Esophagus mucosa (tissue), 1 donor: Measurements from ENCODE around the gene DOCK6. TPM values are rescaled to one million over a fixed set of nuclear protein-coding genes. Genes with fewer than 3 reads are reported as not detected.
"Not testable (repeated sequence)": the region's sequence is repeated elsewhere in the genome, so short reads cannot be mapped to it uniquely, and the experiment has no call there.

Source experiments
- ATAC-seq: fragments of 200-7000 bp; cut with Tn5 transposase; one replicate; pipeline ENCODE4 v1.9.1; 2020
- total RNA-seq: library from RNA; stranded (reverse); gene quantifications from one replicate; pipeline ENCODE4 v1.2.4, GENCODE V29; 2023
- donor health status: DM: yes; HTN: yes; CAD: no.

Gene DOCK6
- total RNA-seq, 1 donor from 2014 or later, result 49.1 TPM

DNA sequence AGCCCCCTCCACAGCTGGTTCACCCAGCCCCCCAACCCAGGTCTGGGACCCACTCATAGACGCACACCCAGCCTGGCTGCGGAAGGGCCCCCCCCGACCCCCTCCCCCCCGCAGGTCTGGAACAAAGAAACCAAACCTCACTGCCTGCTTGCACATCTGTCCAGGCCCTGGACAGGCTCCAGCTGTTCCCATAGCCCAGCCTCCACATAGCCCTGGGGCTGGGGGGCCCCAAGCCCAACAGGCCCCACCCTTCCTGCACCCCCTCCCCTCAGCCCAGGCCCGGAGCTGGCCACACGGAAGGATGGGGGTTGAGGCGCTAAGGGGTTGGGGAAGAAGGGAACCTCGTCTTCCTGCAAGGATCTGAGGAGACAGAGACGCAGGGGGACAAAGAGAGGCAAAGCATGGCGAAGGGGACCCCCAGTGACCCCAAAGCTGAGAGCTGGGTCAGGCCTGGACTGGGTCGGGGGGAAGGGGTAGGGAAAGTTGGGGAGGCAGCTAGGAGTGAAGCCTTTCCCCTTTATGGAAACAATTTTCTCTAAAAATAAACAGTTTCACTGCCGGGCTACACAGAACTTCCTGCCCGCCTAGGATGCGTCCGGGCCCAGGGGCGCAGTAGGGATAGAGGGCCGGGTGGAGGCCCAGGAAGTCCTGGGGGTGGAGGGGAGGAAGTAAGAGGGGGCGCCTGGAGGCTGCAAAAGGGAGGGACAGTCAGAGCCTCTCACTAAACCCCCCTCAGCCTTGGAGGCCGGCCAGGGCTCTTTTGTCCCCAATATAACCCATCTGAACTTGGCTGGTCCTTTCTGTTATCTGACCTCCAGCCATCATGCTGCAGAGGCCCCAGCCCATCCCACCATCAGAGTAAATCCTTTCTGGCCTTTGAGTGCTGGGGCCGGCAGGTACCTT, 67.4 kb downstream of the DOCK6 start:
- no peak for ATAC-seq

DNA sequence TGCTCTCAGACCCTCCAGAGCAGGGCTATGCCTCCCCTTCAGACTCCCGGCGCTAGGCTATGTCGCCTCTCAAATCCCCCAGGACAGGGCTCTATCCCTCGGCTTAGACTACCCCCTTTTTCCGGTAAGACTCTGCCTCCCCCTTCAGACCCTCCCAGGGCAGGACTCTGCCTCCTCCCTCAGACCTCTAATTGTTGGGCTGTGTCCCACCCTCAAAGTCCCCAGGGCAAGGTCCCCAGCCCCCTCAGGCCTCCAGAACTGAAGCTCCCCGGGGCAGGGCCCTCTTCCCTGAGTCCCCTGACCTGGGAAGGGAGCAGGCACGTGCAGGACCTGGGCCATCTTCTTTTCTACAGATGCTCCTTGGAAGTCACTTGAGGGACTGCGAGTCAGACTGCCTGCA, 68.2 kb downstream of the DOCK6 start:
- no peak for ATAC-seq

DNA sequence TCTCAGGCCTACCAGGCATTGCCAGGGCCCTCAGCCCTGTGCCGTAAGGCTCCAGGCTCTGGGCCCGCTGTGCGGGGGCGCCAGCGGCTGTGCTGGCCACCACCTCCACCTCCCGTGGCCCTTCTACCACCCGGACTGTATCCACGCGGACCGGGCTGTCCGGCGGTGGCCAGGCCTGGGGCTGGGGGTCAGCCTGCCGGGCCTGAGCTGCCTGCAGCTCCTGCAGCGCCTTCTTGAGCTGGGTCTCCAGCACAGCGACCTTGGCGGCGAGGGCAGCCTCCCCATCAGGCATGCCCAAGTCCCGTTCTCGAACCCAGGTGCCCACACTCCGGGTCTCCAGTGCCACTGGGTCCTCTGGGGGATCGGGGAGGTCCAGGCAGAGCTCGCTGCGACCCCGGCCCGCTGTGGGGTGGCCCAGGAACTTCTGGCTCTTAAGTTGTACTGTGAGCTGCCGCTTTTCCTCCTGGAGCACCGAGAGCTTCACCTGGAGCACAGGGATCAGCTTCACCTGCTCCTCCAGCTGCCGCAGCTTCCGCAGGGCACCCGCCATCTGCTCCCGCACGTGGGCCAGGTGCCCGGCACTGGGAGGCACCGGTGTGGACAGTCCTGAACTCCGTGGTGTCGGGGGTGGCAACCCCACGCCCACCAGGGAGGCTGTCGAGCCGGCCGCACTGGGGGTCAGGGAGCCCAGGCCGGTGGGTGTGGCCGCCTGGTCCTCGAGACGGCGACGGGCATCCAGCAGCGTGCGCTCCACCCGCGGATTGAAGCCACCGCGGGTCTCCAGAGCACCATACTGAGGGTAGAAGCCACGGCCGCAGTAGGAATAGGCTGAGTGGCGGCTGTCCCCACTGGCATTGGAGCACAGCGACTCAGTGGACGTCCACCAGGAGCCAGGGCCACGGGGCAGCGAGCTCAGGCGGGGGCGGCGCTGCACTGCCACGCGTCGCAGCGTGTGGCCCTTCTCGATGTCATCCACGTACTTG, 69.1 kb downstream of the DOCK6 start:
- ATAC-seq, result no peak

DNA sequence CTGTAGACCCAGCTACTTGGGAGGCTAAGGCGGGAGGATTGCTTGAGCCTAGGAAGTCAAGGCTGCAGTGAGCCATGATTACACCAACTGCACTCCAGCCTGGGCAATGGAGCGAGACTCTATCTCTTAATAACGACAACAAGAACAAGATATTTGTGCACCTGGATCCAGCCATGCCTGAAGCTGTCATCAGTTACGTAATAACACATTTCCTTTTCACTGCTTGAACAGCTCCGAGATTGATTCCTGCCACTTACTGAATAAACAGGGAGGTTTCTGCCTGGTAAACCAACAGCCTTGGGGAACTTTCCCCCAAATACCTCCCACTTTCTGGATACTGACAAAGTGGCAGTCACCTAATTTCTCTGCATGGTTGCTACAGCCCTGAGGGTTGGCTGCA, 70.4 kb downstream of the DOCK6 start:
- ATAC-seq, result no peak

DNA sequence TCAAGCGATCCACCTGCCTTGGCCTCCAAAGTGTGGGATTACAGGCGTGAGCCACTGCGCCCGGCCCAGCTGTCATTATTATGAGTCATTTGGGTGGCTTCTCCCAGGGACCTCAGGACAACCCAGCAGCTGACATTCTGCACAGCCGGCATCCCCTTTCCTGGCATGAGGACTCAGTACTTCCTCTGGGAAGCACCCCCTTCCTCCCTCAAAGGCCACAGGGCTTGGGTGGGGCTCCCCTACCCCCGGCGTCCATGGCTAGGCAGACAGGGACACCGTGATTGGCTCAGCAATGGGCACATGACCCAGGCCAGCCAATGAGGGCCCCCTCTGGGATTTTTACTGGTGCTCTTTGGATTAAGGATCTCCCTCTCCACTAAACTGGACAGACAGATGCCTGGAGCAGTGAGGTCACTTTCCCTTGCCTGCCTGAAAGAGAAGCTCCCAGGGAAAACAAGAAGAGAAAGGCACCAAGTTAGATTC, 71.0 kb downstream of the DOCK6 start:
- ATAC-seq, result peak; percentile 53

DNA sequence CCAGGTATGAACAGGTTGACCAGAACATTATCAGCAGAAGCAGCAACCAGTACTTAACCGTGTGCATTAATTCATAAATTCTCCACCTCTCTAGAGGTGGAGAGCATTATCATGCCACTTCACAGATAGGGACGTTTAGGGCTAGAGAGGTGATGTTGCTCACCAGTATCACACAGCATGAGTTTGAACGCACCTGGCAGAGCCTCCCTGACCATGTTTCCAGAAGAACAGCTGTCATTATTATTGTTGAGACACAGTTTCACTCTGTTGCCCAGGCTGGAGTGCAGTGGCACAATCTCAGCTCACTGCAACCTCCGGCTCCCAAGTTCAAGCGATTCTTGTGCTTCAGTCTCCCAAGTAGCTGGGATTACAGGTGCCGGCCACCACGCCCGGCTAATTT, 71.8 kb downstream of the DOCK6 start:
- no peak for ATAC-seq

DNA sequence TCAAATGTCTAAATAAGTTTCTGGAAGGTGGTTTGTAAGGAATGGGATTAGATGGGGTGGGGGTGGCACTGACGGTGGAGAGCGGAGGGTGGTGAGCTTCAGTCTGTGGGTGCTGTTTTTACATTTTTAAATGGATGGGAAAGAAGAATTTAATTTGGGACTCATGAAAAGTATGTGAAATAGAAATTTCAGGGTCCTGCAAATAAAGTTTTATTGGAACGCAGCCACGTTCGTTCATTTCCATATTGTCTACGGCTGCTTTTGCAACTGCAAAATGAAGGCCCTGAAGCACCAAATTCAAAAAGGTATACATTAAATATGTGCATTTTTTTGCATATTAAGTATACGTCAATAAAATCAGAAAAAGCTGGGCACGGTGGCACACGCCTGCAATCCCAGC, 74.9 kb downstream of the DOCK6 start:
- no peak for ATAC-seq

DNA sequence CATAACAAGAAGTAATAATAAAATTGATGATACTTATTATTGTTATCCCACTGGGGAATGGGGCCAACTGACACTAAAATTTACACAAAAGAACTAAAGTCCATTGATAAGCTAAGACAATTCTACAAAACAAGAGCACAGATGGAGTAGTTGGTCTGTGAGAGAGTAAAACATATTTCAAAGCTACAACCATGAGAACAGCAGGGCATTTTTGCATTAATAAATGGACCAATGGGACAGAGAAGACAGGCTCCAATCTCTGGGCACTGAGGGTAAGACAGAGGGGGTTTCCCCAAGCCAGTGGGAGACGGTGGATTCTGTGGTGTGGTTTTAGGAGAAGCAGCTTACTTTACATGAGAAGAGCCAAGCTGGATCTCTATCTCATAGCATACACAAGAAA, 79.3 kb downstream of the DOCK6 start:
- ATAC-seq, result no peak

DNA sequence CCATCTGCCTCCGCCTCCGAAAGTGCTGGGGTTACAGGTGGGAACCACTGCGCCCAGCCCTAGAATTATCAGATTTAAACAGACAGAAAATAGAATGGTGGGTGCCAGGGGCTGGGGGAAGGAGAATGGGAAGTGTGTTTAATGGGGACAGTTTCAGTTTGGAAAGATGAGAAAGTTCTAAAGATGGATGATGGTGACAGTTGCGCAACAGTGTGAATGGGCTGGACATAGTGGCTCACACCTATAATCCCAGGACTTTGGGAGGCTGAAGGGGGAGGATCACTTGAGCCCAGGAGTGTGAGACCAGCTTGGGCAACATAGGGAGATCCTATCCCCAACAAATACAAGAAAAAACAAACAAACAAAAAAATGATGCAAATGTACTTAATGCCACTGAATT, 80.8 kb downstream of the DOCK6 start:
- ATAC-seq, result no peak

DNA sequence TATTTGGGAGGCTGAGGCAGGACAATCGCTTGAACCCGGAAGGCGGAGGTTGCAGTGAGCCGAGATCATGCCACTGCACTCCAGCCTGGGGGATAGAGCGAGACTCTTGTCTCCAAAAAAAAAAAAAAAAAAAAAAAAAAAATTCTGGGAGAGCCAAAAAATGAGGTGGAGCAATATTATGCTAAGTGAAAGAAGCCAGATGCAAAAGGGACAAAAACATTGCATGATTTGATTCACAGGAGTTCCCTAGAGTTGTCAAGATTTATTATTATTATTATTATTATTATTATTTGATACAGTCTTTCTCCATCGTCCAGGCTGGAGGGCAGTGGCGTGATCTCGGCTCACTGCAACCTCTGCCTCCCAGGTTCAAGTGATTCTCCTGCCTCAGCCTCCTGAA, 81.3 kb downstream of the DOCK6 start:
- not testable (repeated sequence) for ATAC-seq

DNA sequence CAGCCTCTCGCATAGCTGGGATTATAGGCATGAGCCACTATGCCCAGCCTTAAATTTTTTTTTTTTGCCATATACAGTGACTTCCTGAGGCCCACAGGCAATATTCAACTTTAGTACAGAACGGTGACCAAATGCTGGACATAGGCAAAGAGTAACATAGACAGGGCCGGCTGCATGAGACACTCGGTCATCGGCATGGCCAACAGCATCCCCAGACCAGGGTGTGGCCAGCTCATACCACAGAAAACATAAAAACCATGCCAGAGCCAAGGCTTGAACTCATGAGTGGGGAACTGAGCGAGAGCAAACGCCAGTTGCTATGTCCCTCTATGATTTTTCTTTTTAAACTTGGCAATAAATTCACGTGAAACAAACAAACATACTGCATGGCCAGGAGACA, 82.0 kb downstream of the DOCK6 start:
- no peak for ATAC-seq

DNA sequence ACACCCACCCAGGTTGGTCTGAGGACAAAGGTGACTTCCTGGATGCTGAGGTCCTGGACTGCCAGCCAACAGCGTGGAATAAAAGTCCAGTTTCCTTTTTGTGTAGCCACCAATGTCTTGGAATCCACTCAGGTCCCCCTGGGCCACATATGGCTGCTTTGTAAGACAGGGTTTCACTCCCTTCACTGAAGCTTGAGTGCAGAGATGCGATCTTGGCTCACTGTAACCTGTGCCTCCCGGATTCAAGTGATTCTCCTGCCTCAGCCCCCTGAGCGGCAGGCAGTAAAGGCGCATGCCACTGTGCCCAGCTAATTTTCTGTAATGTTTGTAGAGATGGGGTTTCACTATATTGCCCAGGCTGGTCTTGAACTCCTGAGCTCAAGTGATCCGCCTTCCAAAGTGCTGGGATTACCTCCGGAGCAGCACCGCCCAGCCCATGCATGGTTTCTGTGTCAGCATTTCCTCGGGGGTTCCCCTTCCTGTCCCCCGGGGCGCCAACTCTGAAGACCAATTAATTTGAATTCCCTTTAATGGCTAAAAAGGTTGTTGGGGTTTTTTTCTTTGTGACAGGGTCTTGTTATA, 82.5 kb downstream of the DOCK6 start:
- ATAC-seq, result no peak

DNA sequence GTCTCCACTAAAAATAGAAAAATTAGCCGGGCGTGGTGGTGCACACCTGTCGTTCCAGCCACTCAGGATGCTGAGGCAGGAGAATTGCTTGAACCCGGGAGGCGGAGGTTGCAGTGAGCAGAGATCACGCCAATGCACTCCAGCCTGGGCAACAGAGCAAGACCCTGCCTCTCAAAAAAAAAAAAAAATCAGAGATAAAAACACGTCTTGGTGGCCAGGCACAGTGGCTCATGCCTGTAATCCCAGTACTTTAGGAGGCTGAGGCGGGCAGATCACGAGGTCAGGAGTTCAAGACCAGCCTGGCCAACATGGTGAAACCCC, 83.2 kb downstream of the DOCK6 start:
- ATAC-seq, result not testable (repeated sequence)

DNA sequence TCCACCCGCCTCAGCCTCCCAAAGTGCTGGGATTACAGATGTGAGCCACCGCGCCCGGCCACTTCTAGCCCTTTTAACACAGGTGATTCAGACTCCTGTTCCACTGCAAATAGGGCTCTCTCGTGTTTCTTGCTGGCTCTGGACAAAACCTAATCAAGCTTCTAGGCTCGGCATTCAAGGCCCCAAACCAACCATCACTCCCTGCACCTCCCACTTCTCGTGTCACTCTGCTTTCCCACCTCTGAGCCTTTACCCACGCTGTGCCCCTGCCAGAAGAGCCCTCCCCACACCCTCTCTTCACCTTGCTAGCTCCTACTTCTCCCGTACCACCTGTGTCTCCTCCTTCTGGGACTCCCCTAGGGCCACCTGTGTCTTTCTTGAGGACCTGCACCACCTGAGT, 84.7 kb downstream of the DOCK6 start:
- no peak for ATAC-seq

DNA sequence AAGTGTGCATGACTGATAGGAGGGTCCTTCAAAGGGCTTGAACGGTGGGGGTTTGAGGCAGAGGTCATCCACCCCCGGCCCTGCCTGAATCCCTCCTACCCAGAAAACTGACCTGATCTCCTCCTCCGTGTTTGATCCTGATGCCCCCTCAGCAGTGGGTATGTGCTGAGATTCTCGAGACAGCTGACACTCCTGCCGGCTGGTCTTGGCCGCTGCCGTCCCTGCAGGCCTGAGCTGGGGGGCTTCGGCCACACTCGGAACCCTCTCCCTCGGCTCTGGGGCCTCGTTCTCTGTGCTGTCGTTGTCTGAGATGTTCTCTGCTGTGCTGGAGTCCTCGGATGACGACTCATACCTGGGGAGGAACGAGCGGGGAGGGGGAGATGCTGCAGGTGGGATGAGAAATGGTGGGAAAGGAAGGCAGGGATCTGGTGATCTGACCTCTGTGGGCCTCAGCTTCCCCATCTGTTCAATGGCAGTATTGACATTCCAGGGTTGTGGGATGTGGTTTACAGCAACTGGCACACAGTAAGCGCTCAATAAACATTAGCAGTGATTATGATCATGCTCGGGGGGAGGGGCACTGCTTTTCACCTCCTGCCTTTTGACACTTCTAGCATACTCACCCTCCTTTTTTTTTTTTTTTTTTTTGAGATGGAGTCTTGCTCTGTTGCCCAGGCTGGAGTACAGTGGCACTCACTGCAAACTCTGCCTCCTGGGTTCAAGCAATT, 85.7 kb downstream of the DOCK6 start:
- ATAC-seq, result no peak

DNA sequence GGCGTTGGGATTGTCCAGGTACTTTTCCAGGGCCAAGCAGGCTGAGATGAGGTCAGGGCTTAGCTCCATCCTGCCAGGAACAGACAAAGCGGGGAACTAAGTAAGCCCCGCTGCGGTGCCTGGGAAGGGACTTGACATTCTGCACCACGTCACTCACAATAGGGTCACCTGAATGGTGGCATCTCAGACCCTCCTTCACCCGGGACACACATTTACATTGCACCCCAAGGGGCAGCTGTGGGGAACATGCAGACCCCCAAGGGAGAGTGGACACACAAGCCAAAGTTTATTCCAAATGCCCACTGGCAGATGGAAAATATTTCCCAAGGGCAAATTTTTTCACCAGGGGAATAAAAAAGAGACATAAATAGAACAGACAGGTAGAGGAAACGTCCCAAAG, 86.4 kb downstream of the DOCK6 start:
- ATAC-seq, result no peak

DNA sequence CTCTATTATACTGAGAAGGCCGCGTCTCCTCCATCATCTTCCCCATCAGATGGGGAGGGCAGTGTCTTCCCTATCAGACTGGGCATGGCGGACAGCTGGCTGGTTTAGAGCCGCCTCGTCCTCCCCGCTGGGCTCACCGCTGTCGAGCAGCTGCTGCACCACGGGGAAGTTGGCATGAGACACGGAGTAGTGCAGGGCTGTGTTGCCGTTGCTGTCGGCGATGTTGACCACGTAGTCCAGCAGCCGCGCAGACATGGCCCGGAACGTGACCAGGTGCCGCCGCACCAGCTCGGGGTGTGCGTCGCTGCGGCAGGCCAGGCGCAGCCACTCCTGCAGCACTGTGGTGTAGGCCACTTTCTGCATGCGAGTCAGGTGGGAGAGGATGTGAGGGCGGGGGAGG, 88.0 kb downstream of the DOCK6 start:
- no peak for ATAC-seq

DNA sequence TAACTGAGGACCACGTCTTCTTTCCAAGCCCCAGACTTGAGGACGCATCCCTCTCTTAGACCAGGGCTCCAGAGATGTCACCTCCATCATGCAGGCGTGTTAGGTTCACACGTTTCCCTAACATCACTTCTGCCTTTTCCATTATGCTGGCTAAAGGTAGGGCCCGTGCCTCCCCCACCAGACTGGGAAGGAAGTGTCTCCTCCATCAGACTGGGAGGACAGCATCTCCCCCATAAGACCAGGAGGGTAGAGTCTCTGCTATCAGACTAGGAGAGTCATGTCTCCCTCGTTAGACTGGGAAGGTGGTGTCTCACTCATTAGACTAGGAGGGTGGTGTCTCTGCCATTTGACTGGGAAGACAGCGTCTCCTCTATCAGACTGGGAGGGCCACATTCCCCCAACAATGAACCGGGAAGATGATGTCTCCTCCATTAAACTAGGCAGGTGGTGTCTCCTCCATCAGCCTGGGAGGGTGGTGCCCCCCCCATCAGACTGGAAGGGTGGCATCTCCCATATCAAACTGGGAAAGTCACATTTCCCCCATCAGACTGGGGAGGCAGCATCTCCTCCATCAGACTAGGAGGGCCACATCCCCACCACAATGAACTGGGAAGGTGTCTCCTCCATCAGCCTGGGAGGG, 88.7 kb downstream of the DOCK6 start:
- ATAC-seq, result no peak

DNA sequence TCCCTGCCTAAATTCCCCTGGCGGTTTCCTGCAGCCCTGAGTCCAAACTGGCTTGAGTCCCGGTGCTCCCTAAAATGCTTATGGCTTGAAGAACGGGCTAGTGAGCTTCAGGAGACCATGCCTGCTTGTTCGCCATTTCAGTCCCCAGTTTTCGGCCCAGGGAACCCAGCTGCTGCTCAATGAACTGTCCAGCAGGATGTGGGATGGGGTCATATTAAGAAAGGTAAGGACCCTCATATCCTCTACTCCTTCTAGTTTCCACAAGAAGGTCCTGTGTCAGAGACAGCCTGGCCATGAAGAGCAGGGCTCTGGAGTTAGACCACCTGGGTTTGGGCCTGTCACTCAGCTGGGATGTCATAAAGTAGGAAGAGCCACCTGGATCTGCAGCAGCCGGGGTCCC, 89.7 kb downstream of the DOCK6 start:
- no peak for ATAC-seq

DNA sequence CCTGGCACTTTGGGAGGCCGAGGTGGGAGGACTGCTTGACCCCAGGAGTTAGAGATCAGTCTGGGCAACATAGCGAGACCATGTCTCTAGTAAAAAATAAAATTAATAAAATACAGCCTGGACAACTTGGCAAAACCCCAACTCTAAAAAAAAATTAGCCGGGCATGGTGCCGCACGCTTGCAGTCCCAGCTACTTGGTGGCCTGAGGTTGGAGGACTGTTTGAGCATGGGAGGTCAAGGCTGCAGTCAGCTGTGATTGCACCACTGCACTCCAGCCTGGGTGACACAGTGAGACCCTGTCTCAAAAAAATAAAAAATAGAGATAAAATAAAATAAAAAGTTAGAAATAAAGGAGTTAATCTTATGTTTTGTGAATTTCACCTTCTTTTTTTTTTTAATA, 91.2 kb downstream of the DOCK6 start:
- ATAC-seq, result no peak

DNA sequence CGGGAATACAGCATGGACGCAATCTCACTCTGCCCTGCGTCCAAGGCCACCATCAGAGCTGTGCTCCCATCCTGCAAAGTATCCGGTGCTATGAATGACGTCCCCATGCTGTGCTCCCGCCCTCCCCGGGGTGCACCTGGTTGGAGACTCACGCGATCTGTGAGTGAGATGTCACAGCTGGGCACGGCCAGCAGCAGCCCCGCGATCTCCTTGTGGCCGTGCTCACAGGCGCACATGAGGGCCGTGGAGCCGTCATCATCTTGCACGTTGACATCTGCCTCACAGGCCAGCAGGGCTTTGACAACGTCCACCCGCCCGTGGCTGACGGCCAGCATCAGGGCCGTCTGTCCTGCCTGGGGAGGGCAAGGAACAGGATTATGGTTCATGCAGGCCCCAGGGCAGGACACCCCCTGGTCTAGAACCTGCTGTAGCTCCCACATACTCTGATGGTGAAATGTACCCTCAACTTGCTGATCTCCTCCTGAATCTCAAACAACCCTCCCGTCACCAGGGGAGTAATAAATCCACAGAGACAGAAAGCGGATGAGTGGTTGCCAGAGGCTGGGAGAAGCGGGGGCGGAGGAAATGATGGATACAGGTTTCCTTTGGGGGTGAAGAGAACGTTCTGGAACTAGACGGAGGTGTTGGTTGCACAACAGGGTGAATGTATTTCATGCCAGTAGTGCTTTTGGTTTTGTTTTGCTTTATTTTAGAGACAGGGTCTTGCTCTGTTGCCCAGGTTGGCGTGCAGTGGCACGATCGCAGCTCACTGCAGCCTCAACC, 92.2 kb downstream of the DOCK6 start:
- ATAC-seq, result no peak
